SIG-M5 treated with dmso at 0.1 percent for 504 hours (cell line): ENCODE data around the gene ACVR1.
"Not testable (repeated sequence)": the region's sequence is repeated elsewhere in the genome, so short reads cannot be mapped to it uniquely, and the experiment has no call there.

ENCODE experiments used
- DNase-seq: peaks from one replicate; lab custom pipeline; 2025; ENCODE audit not compliant: unreplicated experiment; lab: John Stamatoyannopoulos, UW

Gene ACVR1

DNA sequence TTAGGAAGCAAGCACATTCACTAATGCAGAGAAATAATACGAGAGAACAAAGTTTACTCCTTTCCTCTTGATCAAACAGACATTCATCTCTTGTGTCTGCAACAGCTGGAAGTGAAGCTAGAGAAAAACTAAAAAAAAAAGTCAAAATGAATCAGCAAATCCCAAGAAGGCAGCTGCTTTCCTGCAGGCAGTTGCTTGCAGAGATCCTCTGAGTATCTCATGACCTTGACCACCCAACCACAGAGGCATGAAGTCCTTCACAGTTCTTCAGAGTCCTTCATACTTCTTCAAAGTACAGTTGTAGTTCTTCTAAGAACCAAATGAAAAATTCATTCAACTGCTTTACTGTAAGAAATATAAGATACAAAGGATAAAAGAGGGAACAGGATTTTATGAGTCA, 150.3 kb downstream of the ACVR1 start:
- no peak for DNase-seq

DNA sequence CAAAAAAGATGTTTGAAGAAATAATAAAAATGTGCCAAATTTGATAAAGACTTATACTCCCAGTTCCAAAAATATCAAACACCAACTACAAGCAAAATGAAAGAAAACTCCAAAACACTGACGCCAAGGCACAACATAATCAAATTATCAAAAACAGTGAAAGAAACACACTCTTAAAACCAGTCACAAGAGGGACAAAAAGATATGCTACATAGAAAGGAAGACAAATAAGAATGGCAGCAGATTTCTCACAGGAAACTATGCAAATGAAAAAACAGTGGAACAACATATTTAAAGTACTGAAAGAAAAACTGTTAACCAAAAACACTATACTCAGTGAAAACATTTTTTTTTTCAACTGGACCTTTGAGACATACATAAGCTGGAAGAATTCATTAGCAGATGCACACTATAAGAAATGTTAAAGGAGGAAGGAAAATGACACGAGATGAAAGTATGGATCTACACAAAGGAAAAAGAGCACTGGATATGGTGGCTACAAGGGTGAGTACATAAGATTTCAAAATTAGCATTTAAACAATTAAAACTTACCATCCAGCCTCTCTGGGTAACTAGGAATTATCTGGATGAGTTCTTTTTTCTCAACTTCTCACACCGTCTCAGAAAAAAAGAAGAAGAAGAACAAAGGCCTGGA, 153.4 kb downstream of the ACVR1 start:
- DNase-seq: peak; percentile 6

DNA sequence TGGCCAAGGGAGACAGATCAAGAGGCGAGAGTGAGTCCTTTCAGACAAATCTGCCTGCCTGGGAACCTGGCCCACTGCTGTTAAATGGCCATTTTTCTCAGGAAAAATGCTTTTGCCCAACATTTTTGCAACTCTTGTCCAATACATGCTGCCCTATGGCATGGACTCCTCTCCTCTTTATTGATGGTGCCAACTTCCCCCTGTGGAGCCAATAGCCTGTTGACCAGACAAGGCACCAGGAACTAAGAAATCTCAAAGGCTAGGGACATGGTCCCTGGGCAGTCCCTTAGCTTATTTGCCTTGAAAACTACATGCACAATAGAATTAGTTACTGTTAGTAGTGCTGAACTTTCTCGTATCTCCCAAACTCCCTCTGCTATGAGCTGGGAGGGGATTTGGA, 155.6 kb downstream of the ACVR1 start:
- DNase-seq: no peak

DNA sequence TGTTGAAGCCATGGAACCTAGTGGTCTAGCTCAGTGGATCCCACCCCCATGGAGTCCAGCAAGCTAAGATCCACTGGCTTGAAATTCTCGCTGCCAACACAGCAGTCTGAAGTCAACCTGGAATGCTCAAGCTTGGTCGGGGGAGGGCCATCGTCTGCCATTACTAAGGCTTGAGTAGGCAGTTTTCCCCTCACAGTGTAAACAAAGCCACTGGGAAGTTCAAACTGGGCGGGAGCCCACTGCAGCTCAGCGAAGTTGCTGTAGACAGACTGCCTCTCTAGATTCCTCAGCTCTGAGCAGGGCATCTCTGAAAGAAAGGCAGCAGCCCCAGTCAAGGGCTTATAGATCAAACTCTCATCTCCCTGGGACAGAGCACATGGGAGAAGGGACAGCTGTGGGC, 171.5 kb downstream of the ACVR1 start:
- DNase-seq: not testable (repeated sequence)

DNA sequence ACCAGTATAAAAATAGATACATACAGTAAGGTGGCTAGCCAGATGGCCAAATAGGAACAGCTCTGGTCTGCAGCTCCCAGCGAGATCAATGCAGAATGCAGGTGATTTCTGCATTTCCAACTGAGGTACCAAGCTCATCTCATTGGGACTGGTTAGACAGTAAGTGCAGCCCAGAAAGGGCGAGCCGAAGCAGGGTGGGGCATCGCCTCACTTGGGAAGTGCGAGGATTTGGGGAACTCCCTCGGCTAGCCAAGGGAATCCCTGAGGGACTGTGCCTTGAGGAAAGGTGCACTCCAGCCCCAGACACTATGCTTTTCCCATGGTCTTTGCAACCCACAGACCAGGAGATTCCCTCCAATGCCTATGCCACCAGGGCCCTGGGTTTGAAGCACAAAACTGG, 172.0 kb downstream of the ACVR1 start:
- DNase-seq: not testable (repeated sequence)

DNA sequence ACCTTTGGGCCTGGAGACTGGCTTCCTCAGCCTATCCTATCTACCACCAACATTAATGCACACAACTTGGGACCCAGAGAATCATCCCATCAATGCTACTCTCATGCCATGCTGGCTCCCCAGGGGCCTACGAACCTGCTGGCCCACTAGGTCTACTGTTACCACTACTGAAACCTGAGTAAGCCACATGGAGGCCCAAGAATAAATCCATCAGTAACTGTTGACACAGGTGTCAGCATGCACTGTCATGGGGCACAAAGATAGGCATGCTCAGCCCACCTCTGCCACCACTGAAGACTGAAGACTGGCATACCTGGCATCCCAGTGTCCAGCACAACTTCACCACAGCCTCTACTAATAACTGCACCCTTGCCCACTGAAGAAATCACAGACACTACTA, 176.3 kb downstream of the ACVR1 start:
- DNase-seq: no peak

DNA sequence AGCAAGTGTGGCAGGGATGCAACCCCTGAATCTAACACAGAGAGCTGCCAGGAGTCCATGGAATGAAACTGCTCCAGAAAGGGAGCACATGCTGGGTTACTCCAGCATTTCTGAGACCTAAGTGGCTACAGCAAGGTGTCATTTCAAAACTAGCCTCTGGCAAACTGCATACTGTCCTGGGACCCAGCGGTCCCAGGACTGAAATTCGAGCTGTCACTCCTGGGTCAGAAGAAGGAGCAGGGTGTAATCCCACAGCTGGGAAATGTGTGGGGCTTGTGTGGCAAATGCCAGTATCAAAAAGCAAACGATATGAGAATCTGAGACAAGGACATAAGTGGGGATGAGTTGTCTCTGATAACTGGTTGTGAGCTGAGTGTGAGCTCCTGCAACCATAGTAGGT, 177.1 kb downstream of the ACVR1 start:
- no peak for DNase-seq

DNA sequence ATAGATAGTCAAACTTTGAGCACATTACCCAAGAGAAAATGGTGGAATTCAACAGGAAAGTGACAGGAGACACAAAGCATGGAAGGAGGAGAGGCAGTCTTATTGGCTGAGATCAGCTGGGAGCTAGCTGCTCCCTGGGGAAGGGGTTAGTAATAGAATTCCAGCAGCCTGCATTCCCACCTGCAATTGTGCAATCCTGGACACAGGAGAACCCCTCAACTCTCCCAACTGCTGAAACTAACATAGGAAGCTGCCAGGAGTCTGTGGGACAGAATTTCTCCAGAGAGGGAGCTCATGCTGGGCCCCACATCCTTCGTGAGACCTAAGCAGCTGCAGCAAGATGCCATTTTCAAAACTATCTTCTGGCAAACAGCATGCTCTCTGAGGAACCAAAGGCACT, 177.7 kb downstream of the ACVR1 start:
- no peak for DNase-seq

DNA sequence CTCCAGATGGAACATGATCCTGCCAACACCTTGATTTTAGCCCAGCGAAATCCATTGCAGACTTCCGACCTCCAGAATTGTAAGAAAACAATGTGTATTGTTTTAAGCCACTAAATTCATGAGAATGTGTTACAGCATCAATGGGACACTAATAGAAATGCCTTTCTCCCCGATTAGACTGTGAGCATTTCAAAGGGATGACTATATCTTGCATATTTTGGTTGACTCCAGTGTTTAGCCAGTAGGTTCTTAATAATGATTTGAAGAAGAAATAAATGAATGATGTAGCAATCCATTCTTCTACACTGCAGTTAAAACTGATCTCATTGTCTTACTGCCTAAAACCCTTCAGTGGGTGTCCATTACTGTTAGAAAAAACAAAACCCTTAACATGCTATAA, 180.1 kb downstream of the ACVR1 start:
- DNase-seq: no peak

DNA sequence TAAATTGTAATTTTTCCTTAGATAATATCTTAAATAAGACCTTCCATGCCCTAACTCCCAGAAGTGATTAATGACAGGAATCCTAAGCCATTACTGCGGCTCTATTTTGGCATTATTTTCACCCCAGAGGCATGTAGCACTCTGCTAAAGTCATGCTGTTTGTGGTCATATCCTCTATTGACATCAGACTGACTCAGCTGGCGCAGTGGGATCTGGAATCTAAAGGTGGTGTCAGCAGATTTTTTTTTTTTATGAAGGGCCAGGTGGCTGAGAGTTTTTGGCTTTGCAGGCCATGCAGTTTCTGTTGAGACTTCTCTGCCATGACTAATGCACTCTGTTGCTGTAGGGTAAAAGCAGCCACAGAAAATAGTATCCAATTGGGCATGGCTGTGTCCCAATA, 183.4 kb downstream of the ACVR1 start:
- no peak for DNase-seq

DNA sequence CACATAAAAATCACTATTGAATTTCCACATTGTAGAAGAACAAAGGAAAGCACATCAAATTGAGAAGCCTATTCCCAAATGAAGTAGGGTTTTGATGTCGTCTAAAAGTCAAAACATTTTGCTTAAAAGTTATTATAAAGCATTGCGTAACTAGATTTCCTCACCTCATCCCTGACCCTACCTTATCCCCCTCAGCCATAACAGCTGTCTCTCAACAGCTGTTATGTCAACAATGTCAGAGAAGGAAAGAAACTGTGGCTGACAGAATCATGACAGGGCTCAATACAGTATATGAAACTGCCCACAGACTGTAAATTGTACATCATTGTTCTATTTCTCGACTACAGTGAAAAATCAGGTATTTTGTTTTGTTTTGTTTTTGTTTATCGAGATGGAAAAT, 184.4 kb downstream of the ACVR1 start:
- DNase-seq: no peak

DNA sequence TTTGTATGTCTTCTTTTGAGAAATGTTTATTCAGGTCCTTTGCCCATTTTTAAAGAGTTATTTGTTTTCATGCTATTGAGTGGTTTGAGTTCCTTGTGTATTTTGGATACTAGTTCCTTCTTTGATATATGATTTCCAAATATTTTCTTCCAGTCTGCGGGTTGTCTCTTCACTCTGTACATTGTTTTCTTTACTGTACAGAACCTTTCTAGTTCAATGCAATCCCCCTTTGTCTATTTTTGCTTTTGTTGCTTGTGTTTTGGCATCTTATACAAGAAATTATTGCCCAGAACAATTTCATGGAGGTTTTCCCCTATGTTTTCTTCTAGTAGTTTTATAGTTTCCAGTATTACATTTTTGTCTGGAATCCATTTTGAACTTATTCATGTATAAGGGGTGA, 185.0 kb downstream of the ACVR1 start:
- no peak for DNase-seq
